ENCODE measurements around the gene SLC6A12. TPM values are rescaled to one million over a fixed set of nuclear protein-coding genes. Genes with fewer than 3 reads are reported as not detected.
A peak's percentile ranks its signal among the peaks of the same experiment; 100 is the strongest.

The SLC6A12 gene
- total RNA-seq, 2 donors from 2014 or later, result not detected

- Mint-ChIP-seq H3K36me3 (ENCODE audit: low read depth) (peaks cover 2% of the 10 kb centered on the region), H3K27me3 (peaks cover 38% of the 10 kb centered on the region), H3K27ac (no peak overlapping the region), H3K4me3 (no peak overlapping the region), H3K4me1 (peaks cover 9% of the 10 kb centered on the region)
- ATAC-seq (no peak), DNase-seq (no peak)
- H3K9me3 ChIP-seq (ENCODE audit: control insufficient read depth, low read length, poor library complexity, severe bottlenecking), result no peaks in the 10 kb centered on the region
These were observed 65.1 kb downstream of the SLC6A12 start for GRCh38 chr12:148676-149416.

- DNase-seq (no peak), ATAC-seq (no peak)
- Mint-ChIP-seq H3K36me3 (ENCODE audit: low read depth) (peaks cover 2% of the 10 kb centered on the region), H3K27ac (no peak overlapping the region), H3K4me3 (no peak overlapping the region), H3K4me1 (peaks cover 7% of the 10 kb centered on the region), H3K27me3 (peaks cover 32% of the 10 kb centered on the region)
- H3K9me3 ChIP-seq (ENCODE audit: control insufficient read depth, low read length, poor library complexity, severe bottlenecking), result no peaks in the 10 kb centered on the region
These were observed 66.7 kb downstream of the SLC6A12 start for GRCh38 chr12:147242-147641.

GRCh38 chr12:145369-145960 is 68.5 kb downstream of the SLC6A12 start:
- H3K4me3 Mint-ChIP-seq, result no peak overlapping the region
- ATAC-seq (no peak), DNase-seq (no peak)
- H3K9me3 ChIP-seq (ENCODE audit: control insufficient read depth, low read length, poor library complexity, severe bottlenecking), result no peaks in the 10 kb centered on the region
- peaks cover 5% of the 10 kb centered on the region for H3K4me1 Mint-ChIP-seq
- peaks cover 32% of the 10 kb centered on the region for H3K27me3 Mint-ChIP-seq
- H3K36me3 Mint-ChIP-seq (ENCODE audit: low read depth), result peaks cover 2% of the 10 kb centered on the region
- H3K27ac Mint-ChIP-seq, result peak overlapping the region; percentile 6

GRCh38 chr12:144650-145284 is 69.2 kb downstream of the SLC6A12 start:
- Mint-ChIP-seq H3K4me3 (peak overlapping the region; percentile 7), H3K27me3 (peaks cover 32% of the 10 kb centered on the region), H3K27ac (peak overlapping the region; percentile 6)

GRCh38 chr12:143964-144649 is 69.8 kb downstream of the SLC6A12 start:
- no peak for DNase-seq
- Mint-ChIP-seq H3K27ac (no peak overlapping the region), H3K4me1 (peaks cover 5% of the 10 kb centered on the region), H3K27me3 (peaks cover 28% of the 10 kb centered on the region), H3K36me3 (ENCODE audit: low read depth) (no peaks in the 10 kb centered on the region), H3K4me3 (no peak overlapping the region)
- no peaks in the 10 kb centered on the region for H3K9me3 ChIP-seq (ENCODE audit: control insufficient read depth, low read length, poor library complexity, severe bottlenecking)
- no peak for ATAC-seq

More at GRCh38 chr12:144650-145284, 69.2 kb downstream of the SLC6A12 start:
- DNase-seq (no peak), ATAC-seq (no peak)
- H3K9me3 ChIP-seq (ENCODE audit: control insufficient read depth, low read length, poor library complexity, severe bottlenecking), result no peaks in the 10 kb centered on the region
- Mint-ChIP-seq H3K4me1 (peaks cover 5% of the 10 kb centered on the region), H3K36me3 (ENCODE audit: low read depth) (peaks cover 2% of the 10 kb centered on the region)

- H3K27ac Mint-ChIP-seq, result no peak overlapping the region
- DNase-seq (no peak), ATAC-seq (no peak)
- no peak overlapping the region for H3K4me3 Mint-ChIP-seq
- peaks cover 2% of the 10 kb centered on the region for H3K4me1 Mint-ChIP-seq
- H3K27me3 Mint-ChIP-seq, result peaks cover 53% of the 10 kb centered on the region
- no peaks in the 10 kb centered on the region for H3K9me3 ChIP-seq (ENCODE audit: control insufficient read depth, low read length, poor library complexity, severe bottlenecking)
- no peaks in the 10 kb centered on the region for H3K36me3 Mint-ChIP-seq (ENCODE audit: low read depth)
These were observed 73.8 kb downstream of the SLC6A12 start for GRCh38 chr12:140162-140561.

Other genes starting within 250 kb of the SLC6A12 start
- under 1 TPM; 0.29 to 0.60 TPM for gene IQSEC3, start 147.4 kb downstream of the SLC6A12 start, total RNA-seq
- under 1 TPM; 0.26 to 0.72 TPM for gene SLC6A13, start 48.7 kb upstream of the SLC6A12 start, total RNA-seq
- gene KDM5A, start 175.2 kb upstream of the SLC6A12 start, total RNA-seq, result 100 to 1,000 TPM; 115 to 139 TPM
- 1 to 10 TPM; 5.6 to 8.4 TPM for gene CCDC77, start 187.5 kb upstream of the SLC6A12 start, total RNA-seq
- 1 to 10 TPM; 1.6 to 1.7 TPM for gene B4GALNT3, start 245.8 kb upstream of the SLC6A12 start, total RNA-seq

Data from T-helper 17 cell (primary cell).